Lower leg skin (tissue), 4 donors: ENCODE data around the gene VPS37B. TPM values are rescaled to one million over a fixed set of nuclear protein-coding genes. Genes with fewer than 3 reads are reported as not detected.

Experiments used
- DNase-seq, 2 donors: peaks; one replicate each; pipeline ENCODE4 v3.0.0-alpha.2; 2019; ENCODE audit warnings: low spot score in 2 of 2
- H3K4me3 ChIP-seq: fragments of 200-600 bp; sonication (generic); 2 replicates; pipeline ENCODE4 v1.5.1; 2017; ENCODE audit warnings: mild to moderate bottlenecking, low read depth; ENCODE audit not compliant: poor library complexity, severe bottlenecking
- POLR2A ChIP-seq, 2 donors: fragments of 450-650 bp; IDR thresholded peaks; one replicate each; pipeline ENCODE4 v1.6.1; 2016 to 2017; ENCODE audit warnings: antibody characterized with exemption in 2 of 2, mild to moderate bottlenecking in 1 of 2, moderate library complexity in 1 of 2
- WGBS, 2 donors: methylation state at CpG; one replicate each; pipeline ENCODE4 v1.1.5; 2018; 5-methylcytosine and 5-hydroxymethylcytosine counted together
- intact Hi-C: fragments of 100-400 bp; cut with DNase I; formaldehyde crosslinking; loops from one replicate; pipeline ENCODE4 v1.15.0; 2023; ENCODE audit warnings: low total_unique reads
- total RNA-seq, 4 donors: library from RNA; depleted of rRNA; stranded (reverse); fragments of >200 nt; gene quantifications; one replicate each; pipeline ENCODE4 v1.1.0, GENCODE V29; 2016
- TF ChIP-seq, protein P1 (sequence below), 3 donors: fragments of 450-650 bp; IDR thresholded peaks; one replicate each; pipeline ENCODE4 v1.5.1; 2016; ENCODE audit warnings: antibody characterized with exemption in 3 of 3, mild to moderate bottlenecking in 3 of 3, moderate library complexity in 2 of 3

VPS37B gene
- total RNA-seq, 4 donors from 2014 or later: 27.7 to 47.8 (median 42.3) TPM

GRCh38 chr12:122874081-122874480, 21.8 kb downstream of the VPS37B start:
- 90 to 93% methylated on average over 12 of the region's 12 CpGs for WGBS, 2 donors
- DNase-seq: peak in 1 of 2 donors; percentile 67
- intact Hi-C loops: no loop called here
- no peak overlapping the region for H3K4me3 ChIP-seq
- TF ChIP-seq POLR2A (IDR thresholded peaks at IDR 0.05): no peak
- TF ChIP-seq, protein P1, sequence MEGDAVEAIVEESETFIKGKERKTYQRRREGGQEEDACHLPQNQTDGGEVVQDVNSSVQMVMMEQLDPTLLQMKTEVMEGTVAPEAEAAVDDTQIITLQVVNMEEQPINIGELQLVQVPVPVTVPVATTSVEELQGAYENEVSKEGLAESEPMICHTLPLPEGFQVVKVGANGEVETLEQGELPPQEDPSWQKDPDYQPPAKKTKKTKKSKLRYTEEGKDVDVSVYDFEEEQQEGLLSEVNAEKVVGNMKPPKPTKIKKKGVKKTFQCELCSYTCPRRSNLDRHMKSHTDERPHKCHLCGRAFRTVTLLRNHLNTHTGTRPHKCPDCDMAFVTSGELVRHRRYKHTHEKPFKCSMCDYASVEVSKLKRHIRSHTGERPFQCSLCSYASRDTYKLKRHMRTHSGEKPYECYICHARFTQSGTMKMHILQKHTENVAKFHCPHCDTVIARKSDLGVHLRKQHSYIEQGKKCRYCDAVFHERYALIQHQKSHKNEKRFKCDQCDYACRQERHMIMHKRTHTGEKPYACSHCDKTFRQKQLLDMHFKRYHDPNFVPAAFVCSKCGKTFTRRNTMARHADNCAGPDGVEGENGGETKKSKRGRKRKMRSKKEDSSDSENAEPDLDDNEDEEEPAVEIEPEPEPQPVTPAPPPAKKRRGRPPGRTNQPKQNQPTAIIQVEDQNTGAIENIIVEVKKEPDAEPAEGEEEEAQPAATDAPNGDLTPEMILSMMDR (IDR thresholded peaks at IDR 0.05): no peak

GRCh38 chr12:122873540-122873939, 22.4 kb downstream of the VPS37B start:
- intact Hi-C loops: no loop called here
- peak in 1 of 2 donors; percentile 53 for DNase-seq
- H3K4me3 ChIP-seq: no peak overlapping the region
- WGBS, 2 donors: 82 to 85% methylated on average over 4 of the region's 4 CpGs
- no peak for TF ChIP-seq POLR2A (IDR thresholded peaks at IDR 0.05)
- TF ChIP-seq, protein P1 (IDR thresholded peaks at IDR 0.05): no peak

- DNase-seq: peak in 1 of 2 donors; percentile 79
- TF ChIP-seq, protein P1 (IDR thresholded peaks at IDR 0.05): no peak
- no peak for TF ChIP-seq POLR2A (IDR thresholded peaks at IDR 0.05)
- no peak overlapping the region for H3K4me3 ChIP-seq
- WGBS, 2 donors: 66 to 67% methylated on average over 12 of the region's 12 CpGs
- intact Hi-C loops: no loop called here
Observed at GRCh38 chr12:122872815-122873361, 23.0 kb downstream of the VPS37B start.

DNA sequence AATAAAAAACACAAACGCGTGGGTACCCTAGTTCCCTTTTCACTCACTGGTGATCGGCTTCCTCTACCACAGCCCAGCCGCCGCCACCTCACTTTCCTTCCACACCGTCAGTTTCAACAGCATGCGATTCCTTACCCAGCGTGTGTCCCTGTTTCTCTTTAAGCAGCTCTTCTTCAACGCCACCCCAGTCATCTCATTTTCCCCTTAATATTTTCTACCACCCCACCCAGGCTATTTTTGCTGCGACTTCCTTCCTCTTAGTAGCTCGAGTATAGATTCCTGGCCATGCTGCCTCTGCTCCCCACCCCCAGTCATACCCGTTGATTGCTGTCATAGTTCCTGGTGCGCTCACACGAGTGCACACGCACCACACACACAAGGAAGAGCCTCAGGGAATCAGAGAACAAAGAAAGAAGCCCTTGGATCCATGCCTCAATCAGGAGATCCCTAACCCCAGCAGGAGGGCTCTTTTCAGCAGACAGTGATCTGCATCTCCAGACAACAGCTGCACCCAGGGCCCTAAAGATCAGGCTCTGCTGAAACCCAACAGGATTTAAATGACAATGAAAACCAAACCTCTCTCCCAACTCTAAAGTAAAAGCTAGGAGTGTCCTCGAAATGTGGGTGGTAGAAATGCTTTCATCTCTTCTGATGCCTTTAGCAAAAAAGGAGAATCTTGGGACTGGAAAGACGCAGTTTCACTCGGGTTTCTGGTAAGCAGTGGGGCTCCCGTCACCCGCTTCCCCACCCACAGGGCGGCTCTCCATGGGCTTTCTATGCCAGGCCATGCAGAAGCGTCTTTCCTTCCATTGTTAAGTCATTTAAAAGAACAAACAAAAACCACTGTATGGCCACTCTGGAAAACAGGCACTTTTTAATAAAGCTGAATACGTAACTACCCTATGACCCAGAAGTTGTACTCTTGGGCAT, 23.8 kb downstream of the VPS37B start:
- WGBS, 2 donors: 7% methylated on average over 23 of the region's 23 CpGs
- intact Hi-C loops: no loop called here
- peak; percentile 77 to 91 for DNase-seq
- H3K4me3 ChIP-seq: no peak overlapping the region
- TF ChIP-seq POLR2A (IDR thresholded peaks at IDR 0.05): no peak
- TF ChIP-seq, protein P1 (IDR thresholded peaks at IDR 0.05): no peak

GRCh38 chr12:122870867-122871664, 24.9 kb downstream of the VPS37B start:
- H3K4me3 ChIP-seq: no peak overlapping the region
- DNase-seq: peak in 1 of 2 donors; percentile 88
- WGBS, 2 donors: 7 to 15% methylated on average over 15 of the region's 15 CpGs
- TF ChIP-seq, protein P1 (IDR thresholded peaks at IDR 0.05): no peak
- no peak for TF ChIP-seq POLR2A (IDR thresholded peaks at IDR 0.05)
- intact Hi-C loops: no loop called here
